Right lobe of liver (tissue), 4 donors: ENCODE results near the gene ZNF670.

Experiments
- POLR2A ChIP-seq: fragments of 450-650 bp; IDR thresholded peaks from one replicate; pipeline ENCODE4 v1.6.1; 2017; ENCODE audit warnings: antibody characterized with exemption, mild to moderate bottlenecking
- TF ChIP-seq, protein P1 (sequence below), 4 donors: fragments of 200-600 bp in 3 of 4; fragments of 450-650 bp in 1 of 4; IDR thresholded peaks; one replicate each; pipeline versions ENCODE4 v1.5.1 to v1.8.0; 2016 to 2022; ENCODE audit warnings: antibody characterized with exemption in 4 of 4, mild to moderate bottlenecking in 2 of 4
- donor health status: DM: no; HTN: no; CAD: no.
- donor health status: DM: no; HTN: no; CAD: no.
- donor health status: DM: no; HTN: yes; CAD: no.

DNA sequence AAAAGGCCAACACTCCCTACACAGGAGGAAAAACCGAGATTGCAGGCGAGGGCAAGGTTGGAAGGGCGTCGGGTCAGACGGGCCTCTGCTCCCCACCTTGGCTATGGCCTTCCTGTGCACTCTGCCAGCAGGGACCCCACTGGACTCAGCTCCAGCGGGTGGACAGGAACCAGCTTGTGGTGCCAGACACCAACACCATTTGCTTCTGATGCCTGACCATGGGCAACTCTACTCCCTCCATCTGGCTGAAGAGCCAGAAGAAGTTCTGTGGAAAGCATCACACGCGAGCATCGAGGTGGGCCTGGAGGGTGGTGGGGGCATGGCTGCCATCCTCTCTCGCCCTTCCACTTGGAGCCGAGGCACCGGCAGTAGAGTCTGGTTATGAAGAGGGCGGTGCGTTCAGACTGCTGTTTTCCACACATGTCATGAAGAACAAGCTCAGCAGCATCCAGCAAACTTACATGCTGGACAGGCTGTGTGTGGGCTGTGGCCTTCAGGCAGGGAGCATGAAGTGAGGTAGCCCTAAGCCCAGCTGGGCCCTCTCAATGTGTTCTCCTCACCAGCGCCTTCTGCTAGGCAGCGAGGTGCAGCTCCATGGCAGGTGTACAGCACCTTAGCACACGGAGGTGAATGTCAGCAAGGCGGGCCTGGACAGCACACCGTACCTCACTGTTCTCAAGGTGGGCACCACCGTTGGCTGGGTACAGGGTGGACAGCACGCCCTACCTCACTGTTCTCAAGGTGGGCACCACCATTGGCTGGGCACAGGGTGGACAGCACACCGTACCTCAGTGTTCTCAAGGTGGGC lies 41.2 kb upstream of the ZNF670 start:
- TF ChIP-seq, protein P1, sequence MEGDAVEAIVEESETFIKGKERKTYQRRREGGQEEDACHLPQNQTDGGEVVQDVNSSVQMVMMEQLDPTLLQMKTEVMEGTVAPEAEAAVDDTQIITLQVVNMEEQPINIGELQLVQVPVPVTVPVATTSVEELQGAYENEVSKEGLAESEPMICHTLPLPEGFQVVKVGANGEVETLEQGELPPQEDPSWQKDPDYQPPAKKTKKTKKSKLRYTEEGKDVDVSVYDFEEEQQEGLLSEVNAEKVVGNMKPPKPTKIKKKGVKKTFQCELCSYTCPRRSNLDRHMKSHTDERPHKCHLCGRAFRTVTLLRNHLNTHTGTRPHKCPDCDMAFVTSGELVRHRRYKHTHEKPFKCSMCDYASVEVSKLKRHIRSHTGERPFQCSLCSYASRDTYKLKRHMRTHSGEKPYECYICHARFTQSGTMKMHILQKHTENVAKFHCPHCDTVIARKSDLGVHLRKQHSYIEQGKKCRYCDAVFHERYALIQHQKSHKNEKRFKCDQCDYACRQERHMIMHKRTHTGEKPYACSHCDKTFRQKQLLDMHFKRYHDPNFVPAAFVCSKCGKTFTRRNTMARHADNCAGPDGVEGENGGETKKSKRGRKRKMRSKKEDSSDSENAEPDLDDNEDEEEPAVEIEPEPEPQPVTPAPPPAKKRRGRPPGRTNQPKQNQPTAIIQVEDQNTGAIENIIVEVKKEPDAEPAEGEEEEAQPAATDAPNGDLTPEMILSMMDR (IDR thresholded peaks at IDR 0.05): no peak
- no peak for TF ChIP-seq POLR2A
